ENCODE data around the gene RGS16.

Gene RGS16

GRCh38 chr1:182629080-182629479 is 24.9 kb upstream of the RGS16 start:
- DNase-seq, result no peak

- DNase-seq, result no peak
Measured at GRCh38 chr1:182628657-182629056, 24.5 kb upstream of the RGS16 start.

DNA sequence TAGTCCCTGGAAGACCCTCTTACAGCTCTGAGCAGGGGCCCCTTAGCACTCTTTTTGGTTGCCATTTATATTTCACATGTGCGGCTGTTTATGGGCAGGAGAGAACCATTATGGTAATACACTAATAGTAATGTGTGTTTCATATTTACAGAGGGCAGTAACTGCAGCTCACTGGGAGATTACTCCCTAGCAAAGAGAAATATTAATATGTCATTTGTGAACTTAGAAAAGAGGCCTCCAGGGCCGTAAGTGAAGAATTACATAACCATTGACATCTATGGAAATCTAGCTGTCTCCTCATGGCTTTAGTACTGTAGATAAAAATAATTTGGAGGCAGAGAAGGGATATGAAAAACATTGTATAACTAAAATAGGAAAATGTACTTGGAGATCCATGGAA is 23.4 kb upstream of the RGS16 start:
- no peak for DNase-seq

- no peak for DNase-seq
Measured at GRCh38 chr1:182626527-182626926, 22.3 kb upstream of the RGS16 start.

GRCh38 chr1:182625719-182626504 is 21.7 kb upstream of the RGS16 start:
- peak; percentile 80 for DNase-seq

DNA sequence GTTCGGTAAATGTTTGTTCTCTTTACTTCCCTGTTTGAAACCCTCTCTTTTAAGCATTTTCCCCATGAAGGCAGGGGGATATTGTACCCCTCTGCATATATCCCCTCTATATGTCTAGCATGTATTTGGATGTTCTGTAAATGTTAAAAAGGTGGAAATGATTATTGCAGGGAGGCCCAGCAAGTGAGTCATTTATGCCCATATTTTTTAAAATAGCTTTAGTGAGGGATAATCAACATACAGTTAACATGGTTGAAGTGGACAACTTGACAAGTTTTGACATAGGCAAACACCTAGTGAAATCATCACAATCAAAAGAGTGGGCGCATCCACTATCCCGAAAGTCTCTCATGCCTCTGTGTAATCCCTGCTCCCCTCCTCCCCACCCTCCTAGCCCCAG is 20.8 kb upstream of the RGS16 start:
- no peak for DNase-seq

- DNase-seq, result no peak
Measured at GRCh38 chr1:182624577-182624976, 20.4 kb upstream of the RGS16 start.

GRCh38 chr1:182622901-182623528 is 18.8 kb upstream of the RGS16 start:
- DNase-seq, result peak; percentile 43

DNA sequence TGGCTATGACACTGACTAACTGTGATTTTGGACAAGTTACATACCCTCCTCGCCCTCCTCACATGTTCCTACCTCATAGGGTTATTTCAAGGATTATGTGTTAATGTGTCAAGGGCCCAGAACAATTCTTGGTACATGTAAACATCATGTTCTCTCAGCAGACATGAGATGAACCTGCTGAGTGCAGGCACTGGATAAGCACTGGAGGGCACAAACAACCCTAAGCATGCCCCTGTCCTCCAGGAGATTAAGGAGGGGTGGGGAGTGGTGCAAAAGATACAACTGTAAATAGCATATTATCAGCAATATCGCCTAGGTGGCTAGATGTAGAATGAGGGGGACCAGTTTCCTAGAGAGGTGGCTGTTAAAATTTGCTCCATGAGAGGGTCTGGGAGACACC is 17.7 kb upstream of the RGS16 start:
- DNase-seq, result no peak

GRCh38 chr1:182620924-182621585 is 16.9 kb upstream of the RGS16 start:
- DNase-seq, result no peak

- DNase-seq, result peak; percentile 68
Measured at GRCh38 chr1:182617734-182618351, 13.7 kb upstream of the RGS16 start.

DNA sequence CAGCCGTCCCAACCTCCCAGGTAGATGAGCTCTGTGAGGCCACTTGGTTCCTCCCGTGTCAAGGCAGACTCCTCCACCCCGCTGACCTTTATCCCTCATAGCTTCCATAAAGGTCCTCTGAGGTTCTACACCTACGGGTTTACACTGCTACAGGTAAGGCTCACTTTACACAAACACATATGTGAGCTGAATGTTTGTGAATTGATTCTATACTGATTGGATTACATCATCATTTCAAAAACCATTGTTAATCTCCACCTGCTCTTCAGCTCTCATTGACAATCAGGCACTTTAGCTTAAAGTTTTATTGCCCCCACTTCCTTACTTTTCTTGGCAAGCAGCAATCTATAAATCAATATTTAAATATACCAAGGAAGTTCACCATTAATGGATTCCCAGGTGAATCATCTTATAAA is 12.8 kb upstream of the RGS16 start:
- DNase-seq, result no peak

GRCh38 chr1:182616130-182617013 is 12.2 kb upstream of the RGS16 start:
- no peak for DNase-seq

- no peak for DNase-seq
Measured at GRCh38 chr1:182615468-182616129, 11.4 kb upstream of the RGS16 start.

DNA sequence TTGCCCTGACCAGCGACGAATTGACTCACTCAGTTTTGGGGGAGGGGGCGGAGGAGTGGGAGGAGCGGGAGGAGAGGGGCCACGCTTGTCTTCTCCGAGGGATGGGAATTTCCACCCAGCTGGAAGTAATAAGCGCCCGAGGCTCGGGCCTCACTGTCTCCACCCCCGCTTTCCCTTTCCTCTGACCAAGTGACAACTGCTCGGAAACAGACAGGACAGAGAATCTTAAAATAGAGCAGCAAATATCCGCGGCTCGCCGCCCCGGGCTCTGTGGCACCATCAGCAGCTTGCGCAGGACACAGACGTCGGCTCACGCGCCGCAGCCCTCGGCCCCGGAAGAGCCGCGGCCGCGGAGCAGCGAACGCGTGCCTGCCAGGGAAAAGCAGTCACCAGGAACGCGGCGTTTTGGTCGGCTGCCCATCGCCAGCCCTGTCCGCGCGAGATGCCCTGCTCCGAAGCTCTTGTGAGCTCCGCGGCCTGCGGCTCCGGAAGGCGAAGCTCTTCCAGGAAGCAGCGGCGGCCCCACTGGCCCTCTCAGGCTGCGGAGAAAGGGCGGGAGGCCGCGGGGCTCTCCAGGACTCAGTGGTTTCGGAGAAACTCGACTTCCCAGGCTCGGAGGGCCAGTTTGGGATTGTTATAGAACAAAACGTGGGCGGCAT is 10.7 kb upstream of the RGS16 start:
- peak; percentile 94 for DNase-seq

DNA sequence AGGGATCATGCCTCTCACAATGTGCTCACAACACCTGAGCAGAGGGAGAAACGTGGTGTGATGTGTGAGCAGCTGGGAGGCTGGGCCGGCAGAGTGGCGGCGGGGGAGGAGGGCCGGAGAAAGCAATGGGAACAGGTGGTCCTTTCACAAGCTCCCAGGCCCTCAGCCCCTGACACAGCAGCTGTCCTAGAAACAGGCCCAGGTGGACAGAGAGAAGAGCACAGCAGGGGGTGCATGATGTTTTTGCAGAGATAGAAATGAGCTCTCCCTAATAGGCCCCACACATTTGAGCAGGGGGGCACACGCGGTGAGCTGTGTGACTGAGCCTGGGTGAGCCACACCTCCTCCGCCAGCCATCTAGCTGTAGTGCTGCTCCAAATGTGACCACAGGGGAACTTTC is 7.6 kb upstream of the RGS16 start:
- DNase-seq, result peak; percentile 53

GRCh38 chr1:182611326-182611725 is 7.1 kb upstream of the RGS16 start:
- no peak for DNase-seq

- no peak for DNase-seq
Measured at GRCh38 chr1:182610606-182611194, 6.5 kb upstream of the RGS16 start.

- DNase-seq, result no peak
Measured at GRCh38 chr1:182608845-182609610, 4.8 kb upstream of the RGS16 start.

- no peak for DNase-seq
Measured at GRCh38 chr1:182608236-182608635, 4.0 kb upstream of the RGS16 start.
